RKO (cell line): ENCODE data around the gene OVCA2.

Source experiments
- DNase-seq: peaks from one replicate; pipeline ENCODE4 v3.0.0-alpha.2; 2016; ENCODE audit warnings: low spot score

Gene OVCA2

DNA sequence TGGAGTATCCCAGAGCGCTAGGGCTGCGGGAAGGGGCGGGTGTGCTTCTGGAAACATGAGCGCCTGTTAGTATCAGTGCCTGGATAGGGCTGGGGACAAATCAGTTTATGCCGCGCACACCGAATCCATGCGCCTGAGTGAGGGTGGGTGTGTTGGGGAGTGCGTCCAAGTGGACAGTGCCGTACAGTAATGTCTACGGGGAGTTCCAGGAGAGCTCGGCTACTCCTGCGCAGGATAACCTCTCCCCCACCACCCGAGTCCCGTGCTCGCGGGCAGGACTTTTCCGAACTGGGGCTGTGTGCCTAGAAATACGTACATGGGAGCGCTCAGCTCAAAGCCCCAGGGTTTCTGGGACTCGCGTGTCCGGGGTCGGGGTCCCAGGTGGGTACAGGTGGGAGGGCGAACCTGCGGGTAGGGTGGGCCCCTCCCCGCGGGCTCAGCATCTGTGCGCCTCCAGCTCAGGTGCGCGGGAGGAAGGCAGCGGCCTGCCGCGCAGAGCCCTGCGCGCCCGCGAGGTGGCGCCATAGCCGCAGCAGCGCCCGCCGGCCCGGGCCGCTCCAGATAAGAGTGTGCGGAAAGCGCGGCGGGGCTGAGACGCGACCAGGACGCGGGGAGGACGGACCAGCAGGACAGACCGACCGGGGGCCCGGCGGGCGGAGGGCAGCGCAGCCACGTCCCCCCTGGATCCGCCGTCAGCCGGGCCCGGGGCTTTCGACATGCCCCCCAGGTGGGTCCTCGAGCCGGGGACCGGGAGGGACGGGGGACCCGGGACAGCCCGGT, 12.9 kb downstream of the OVCA2 start, which contains the start of gene HIC1:
TSS of gene HIC1 (plus strand) at position 592 of the 780 bp plus-strand sequence. CDS start 1,588 bp downstream, outside the sequence.
- DNase-seq, result peak; percentile 65

DNA sequence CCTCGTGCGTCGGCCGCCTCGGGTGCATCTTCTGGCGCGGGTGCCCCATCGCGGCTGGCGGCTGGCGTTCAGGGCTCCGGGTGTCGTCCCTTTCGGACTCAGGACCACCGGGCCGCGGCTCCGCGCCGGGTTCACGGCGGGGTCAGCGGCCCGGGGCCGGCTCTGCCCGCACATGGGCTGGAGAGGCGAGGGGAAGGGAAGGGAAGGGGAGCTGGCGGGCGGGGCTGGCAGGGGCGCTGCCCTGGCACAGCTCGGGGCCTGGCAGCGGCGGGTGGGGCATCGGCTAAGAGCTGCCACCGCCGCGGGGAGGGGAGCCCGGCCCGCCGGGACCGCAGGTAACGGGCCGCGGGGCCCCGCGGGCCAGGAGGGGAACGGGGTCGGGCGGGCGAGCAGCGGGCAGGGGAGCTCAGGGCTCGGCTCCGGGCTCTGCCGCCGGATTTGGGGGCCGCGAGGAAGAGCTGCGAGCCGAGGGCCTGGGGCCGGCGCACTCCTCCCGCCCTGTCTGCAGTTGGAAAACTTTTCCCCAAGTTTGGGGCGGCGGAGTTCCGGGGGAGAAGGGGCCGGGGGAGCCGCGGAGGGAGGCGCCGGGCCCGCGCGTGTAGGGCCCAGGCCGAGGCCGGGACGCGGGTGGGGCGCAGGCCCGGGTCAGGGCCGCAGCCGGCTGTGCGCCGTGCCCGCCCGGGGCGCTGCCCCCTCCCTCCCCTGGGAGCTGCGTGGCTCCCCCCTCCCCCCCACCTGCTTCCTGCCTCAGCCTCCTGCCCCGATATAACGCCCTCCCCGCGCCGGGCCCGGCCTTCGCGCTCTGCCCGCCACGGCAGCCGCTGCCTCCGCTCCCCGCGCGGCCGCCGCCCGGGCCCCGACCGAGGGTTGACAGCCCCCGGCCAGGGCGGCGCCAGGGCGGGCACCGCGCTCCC, 13.7 kb downstream of the OVCA2 start:
- DNase-seq, result no peak

DNA sequence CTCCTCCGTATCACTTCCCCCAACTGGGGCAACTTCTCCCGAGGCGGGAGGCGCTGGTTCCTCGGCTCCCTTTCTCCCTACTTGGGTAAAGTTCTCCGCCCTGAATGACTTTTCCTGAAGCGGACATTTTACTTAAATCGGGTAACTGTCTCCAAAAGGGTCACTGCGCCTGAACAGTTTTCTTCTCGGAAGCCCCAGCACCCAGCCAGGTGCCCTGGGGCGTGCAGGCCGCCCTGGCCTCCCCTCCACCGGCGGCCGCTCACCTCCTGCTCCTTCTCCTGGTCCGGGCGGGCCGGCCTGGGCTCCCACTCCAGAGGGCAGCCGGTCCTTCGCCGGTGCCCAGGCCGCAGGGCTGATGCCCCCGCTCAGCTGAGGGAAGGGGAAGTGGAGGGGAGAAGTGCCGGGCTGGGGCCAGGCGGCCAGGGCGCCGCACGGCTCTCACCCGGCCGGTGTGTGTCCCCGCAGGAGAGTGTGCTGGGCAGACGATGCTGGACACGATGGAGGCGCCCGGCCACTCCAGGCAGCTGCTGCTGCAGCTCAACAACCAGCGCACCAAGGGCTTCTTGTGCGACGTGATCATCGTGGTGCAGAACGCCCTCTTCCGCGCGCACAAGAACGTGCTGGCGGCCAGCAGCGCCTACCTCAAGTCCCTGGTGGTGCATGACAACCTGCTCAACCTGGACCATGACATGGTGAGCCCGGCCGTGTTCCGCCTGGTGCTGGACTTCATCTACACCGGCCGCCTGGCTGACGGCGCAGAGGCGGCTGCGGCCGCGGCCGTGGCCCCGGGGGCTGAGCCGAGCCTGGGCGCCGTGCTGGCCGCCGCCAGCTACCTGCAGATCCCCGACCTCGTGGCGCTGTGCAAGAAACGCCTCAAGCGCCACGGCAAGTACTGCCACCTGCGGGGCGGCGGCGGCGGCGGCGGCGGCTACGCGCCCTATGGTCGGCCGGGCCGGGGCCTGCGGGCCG, 14.7 kb downstream of the OVCA2 start:
- DNase-seq, result no peak

DNA sequence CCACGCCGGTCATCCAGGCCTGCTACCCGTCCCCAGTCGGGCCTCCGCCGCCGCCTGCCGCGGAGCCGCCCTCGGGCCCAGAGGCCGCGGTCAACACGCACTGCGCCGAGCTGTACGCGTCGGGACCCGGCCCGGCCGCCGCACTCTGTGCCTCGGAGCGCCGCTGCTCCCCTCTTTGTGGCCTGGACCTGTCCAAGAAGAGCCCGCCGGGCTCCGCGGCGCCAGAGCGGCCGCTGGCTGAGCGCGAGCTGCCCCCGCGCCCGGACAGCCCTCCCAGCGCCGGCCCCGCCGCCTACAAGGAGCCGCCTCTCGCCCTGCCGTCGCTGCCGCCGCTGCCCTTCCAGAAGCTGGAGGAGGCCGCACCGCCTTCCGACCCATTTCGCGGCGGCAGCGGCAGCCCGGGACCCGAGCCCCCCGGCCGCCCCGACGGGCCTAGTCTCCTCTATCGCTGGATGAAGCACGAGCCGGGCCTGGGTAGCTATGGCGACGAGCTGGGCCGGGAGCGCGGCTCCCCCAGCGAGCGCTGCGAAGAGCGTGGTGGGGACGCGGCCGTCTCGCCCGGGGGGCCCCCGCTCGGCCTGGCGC, 15.4 kb downstream of the OVCA2 start:
- DNase-seq, result no peak

DNA sequence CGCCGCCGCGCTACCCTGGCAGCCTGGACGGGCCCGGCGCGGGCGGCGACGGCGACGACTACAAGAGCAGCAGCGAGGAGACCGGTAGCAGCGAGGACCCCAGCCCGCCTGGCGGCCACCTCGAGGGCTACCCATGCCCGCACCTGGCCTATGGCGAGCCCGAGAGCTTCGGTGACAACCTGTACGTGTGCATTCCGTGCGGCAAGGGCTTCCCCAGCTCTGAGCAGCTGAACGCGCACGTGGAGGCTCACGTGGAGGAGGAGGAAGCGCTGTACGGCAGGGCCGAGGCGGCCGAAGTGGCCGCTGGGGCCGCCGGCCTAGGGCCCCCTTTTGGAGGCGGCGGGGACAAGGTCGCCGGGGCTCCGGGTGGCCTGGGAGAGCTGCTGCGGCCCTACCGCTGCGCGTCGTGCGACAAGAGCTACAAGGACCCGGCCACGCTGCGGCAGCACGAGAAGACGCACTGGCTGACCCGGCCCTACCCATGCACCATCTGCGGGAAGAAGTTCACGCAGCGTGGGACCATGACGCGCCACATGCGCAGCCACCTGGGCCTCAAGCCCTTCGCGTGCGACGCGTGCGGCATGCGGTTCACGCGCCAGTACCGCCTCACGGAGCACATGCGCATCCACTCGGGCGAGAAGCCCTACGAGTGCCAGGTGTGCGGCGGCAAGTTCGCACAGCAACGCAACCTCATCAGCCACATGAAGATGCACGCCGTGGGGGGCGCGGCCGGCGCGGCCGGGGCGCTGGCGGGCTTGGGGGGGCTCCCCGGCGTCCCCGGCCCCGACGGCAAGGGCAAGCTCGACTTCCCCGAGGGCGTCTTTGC, 16.2 kb downstream of the OVCA2 start:
- no peak for DNase-seq

DNA sequence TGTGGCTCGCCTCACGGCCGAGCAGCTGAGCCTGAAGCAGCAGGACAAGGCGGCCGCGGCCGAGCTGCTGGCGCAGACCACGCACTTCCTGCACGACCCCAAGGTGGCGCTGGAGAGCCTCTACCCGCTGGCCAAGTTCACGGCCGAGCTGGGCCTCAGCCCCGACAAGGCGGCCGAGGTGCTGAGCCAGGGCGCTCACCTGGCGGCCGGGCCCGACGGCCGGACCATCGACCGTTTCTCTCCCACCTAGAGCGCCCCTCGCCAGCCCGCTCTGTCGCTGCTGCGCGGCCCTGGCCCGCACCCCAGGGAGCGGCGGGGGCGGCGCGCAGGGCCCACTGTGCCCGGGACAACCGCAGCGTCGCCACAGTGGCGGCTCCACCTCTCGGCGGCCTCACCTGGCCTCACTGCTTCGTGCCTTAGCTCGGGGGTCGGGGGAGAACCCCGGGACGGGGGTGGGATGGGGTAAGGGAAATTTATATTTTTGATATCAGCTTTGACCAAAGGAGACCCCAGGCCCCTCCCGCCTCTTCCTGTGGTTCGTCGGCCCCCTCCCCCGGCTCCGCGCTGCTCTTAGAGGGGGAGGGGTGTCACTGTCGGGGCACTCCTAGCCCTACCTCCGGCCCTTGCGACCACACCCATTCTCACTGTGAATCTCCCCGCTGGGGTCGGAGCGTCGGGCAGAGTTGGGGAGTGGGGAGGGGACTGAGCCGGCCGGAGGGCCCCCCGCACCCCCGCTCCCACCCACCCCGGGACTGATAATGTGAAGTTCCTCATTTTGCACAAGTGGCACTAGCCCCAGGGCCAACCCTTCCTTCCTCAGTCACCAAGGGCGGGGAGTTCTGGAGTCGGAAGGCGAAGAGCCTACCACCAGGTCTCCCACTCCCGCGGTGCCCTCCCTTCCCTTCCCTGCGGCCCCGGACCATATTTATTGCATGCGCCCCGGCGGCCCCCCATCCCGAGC, 17.0 kb downstream of the OVCA2 start:
- no peak for DNase-seq

DNA sequence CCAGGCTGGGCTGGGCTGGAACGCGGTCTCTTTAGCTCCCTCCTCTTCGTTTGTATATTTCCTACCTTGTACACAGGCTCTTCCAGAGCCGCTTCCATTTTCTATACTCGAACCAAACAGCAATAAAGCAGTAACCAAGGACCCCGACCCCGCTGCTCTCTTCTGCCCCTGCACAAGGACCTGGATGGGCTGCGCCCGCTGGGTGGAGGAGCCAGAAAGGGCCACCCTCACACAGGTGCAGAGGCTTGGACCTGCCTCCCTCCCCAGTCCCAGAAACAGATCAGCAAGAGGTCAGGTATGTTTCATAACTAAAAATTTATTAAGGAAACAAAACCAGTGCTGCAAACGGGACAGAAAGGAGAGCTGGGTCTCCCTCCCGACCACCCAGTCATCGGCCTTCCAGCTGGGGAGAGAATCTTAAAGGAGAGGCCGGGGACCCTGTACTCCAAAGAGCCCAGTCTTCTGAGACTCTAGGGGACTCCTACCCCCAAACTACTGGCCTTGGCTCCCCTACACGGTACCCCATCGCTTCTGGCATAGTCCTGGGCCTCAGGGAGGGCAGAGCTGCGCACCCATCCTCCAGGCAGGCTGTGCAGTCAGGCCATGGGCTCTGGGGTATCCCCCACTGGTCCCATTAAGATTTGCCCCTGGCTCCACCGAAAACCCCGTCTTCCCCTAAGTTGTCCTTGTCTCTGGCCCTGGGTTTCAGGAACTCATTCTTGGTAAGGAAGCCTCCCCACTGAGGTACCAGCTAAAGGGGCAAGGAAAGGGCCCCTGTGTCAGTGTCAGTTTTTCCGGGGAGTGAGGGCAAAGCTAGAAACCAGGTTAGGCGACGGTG, 17.9 kb downstream of the OVCA2 start:
- no peak for DNase-seq

DNA sequence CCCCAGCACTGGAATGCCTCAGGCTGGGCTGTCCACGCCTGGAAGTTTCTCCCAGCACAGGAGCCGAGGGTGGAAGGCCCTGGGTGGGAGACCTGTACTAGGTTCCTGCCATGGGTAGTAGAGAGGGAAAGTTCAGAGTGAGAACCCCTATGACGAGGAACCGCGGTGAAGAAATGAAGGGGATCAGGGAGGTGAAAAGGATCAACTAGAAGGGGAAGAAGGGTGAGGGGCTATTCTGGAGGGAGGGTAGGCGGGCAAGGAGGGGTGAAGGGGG, 18.5 kb downstream of the OVCA2 start:
- DNase-seq, result no peak

DNA sequence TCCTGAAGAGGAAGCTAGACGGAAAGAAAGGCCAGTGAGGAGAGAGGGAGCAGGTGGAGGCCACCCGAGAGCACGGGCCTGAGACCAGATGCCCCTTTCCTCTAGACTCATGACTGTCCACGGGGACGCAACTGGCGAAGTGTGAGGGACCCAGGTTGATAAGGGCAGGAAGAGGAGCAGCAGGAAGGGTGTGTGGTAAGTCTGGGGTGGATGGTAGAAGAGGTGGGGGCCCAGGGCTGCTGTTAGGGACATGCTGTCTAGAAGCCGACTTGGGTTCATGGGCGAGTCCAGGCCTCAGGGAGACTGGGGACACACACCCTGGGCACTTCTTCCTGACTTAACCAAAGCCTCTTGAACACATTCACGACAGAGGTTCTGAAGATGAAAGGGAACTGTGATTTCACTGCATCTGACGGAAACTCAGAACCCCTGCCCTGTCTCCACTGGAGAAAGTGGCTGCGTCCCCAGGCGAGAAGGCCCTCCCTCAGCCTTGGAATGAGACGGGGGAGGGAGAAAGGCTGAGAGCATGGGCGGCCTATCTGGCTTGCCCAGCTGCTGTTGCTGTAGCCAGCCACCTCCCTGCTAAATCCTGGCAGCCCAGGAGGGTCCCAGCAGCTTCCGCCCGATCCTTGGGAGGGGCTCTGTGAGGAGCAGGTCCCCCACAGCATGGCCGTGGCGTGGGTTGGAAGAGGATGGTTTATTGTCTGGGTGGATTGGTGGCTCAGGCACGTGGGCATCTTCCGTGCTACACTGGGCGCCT, 19.0 kb downstream of the OVCA2 start:
- no peak for DNase-seq

DNA sequence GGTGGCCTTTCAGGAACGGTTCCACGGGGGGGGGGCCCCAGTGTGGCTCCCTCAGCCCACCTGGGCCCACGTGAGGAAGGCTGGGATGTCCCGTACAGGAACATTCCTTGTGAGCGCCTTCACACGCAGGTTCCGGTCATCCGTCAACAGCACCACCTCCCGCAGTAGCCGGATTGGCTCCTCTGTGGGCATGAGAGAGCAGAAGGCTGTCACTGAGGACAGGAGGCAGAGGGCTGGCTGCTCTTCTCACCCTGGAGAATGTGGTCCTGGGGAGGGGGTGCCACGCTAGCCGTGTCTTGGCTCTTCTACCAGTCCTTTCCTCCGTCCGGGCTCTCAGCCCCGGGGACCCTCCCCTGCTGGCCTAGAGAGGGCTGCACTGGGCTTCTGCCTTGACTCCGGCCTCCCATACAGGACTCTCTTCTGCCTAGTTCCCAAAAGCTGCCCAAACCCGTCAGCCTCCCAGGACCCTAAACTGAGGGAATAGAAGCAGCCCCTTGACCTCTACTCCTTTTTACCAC, 19.7 kb downstream of the OVCA2 start:
- DNase-seq, result no peak

DNA sequence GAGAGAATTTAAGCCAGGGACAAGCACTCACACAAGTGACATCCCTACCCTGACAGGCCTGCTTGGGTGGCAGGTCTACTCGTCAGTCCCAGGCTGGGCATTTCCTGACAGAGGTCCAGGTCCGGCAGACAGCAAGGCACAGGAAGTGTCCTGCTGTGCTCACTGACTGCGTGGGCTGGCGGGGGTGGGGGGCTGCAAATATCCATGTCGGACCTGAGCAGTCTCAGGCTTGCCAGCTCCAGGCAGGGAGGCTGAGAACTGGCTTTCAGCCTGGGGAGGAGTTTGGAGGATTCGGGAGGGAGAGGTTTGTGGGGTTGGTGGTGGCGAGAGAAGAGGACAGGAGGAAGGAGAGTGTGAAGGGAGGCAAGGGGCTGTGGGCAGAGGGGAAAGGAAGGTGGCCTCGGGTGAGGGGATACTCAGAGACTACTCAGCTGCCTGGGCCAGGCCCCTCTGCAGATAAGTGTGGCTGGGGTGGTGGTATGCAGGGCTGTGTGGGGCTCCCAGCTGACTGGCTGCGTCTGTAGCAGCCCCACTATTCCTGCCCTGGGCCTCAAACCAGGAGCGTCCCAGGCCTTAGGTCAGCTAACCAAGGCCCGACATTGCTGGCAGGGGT, 20.9 kb downstream of the OVCA2 start:
- no peak for DNase-seq

DNA sequence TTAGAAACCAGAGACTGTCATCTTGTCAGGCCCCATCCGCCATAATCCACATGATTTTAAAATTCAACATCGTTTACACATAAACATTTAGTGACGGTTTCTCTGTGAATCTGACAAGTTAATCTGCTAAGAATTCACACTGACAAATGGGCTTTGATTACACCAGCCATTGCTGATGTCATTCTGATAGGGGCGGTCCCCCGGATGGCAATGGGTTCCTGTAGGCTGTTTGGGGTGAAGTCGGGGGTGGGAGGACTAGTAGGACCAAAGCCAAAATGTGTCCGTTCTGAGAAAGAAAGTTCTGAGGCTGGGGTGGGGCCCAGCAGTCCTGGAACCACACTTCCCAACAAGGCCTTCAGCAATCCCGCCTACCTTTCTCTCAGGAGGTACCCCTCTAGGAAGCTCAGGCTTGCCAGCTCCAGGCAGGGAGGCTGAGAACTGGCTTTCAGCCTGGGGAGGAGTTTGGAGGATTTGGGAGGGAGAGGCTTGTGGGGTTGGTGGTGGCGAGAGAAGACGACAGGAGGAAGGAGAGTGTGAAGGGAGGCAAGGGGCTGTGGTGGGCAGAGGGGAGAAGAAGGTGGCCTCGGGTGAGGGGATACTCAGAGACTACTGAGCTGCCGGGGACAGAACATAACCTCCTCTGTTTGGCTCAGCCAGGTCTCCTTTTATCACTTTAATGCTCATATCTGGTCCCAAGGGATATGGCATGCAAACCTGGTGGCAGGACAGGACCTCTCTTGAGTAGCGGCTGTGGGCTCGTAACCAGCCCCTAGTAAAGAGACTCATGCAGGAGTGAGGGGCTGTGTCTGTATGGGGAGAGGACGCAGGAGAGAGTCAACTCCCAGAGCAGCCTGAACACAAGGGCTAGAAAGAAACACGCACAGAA, 21.7 kb downstream of the OVCA2 start:
- no peak for DNase-seq

DNA sequence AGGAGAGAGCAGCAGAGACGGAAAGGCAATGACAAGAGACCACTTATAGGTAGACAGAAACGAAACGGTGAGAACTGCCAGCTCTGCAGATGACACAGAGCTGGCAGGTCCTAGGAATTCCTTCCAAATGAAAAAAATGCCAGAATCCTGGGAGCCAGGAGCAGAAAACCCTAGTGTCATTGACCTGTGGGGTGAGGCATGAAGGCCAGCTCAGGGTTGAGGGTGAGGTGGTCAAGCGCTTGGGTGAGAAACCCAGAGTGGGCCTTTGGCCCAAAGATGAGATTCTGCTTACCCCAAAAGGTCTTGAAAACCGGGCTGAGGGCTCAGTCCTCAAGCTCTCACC, 22.3 kb downstream of the OVCA2 start:
- no peak for DNase-seq

DNA sequence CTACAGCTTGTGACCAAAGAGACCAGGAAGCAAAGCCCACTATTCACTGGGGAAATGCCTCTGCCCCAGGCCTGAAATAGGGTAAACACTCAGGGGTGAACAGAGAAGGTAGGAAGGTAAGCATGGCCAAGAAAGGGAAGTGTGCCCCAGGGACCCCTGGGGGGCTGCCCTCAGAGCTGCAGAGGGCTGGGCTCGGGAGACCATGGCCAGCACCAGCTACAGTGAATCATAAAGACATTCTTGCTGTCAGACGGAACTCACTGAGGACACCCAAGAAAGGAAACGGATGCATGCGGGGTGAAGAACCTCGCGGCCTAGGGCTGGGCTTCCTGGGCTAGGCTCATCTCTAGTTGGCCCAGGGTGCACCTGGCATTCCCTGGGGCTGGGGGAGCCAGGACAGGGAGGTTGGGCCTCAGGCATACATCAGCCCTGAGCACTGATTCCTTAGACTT, 22.7 kb downstream of the OVCA2 start:
- no peak for DNase-seq

DNA sequence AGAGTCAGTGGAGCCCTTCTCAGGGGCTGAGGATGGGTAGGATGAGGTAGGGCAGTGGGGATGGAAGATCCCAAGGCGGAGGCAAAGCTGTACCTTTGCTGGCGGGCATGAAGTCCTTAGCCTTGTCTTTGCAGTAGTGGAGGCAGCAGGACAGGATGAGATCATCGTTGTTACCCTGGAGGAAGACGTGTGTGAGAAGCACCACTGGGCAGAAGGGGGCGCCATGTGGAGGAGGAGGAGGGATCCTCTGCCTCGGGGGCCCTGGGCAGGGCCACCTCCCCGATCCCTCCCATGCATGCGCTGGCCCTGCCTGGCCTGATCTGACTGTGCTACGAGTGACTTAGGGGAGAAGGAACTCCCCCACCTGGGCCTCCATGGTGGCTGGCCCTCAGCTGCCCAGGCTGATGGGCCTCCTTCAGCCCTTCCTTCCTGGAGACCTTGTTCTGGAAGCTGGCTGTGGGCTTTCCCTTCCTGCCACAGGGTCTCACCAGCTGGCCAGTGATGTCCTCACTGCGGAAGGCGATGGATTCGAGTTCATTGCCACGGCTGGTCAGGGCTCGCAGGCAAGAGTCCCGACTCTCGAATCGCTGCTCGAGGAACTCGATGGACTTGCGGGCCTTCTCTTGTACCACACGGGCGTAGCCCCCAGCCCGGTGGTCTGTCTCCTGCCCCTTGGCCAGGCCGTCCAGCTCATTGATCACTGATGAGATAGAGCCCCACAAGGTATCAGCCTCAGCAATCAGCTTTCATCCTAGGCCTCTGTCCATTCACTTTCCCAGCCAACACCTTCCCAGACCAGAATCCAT, 23.4 kb downstream of the OVCA2 start:
- no peak for DNase-seq
